ENCODE results near the gene PDPK1. TPM values are rescaled to one million over a fixed set of nuclear protein-coding genes. Genes with fewer than 3 reads are reported as not detected.
A peak's percentile ranks its signal among the peaks of the same experiment; 100 is the strongest.

PDPK1 gene
- total RNA-seq (10 to 100 TPM; 31.7 to 37.6 TPM), polyA plus RNA-seq (ENCODE audit: insufficient read length in 2 of 2) (10 to 100 TPM; 37.6 to 43.1 TPM)
- long read RNA-seq, donor 1, full-length matches to known transcripts = 23 of 37 reads
- long read RNA-seq, donor 1, partial matches to known transcripts = 14 of 37 reads
- long read RNA-seq, donor 1, other reads (novel, unspliced or antisense) = 0 of 37 reads
- long read RNA-seq, donor 2, full-length matches to known transcripts = 2 of 2 reads
- long read RNA-seq, donor 2, partial matches to known transcripts = 0 of 2 reads
- long read RNA-seq, donor 2, other reads (novel, unspliced or antisense) = 0 of 2 reads
- long read RNA-seq, donor 3, full-length matches to known transcripts = 10 of 10 reads
- long read RNA-seq, donor 3, partial matches to known transcripts = 0 of 10 reads
- long read RNA-seq, donor 3, other reads (novel, unspliced or antisense) = 0 of 10 reads
- long read RNA-seq, donor 4, full-length matches to known transcripts = 4 of 4 reads
- long read RNA-seq, donor 4, partial matches to known transcripts = 0 of 4 reads
- long read RNA-seq, donor 4, other reads (novel, unspliced or antisense) = 0 of 4 reads

DNA sequence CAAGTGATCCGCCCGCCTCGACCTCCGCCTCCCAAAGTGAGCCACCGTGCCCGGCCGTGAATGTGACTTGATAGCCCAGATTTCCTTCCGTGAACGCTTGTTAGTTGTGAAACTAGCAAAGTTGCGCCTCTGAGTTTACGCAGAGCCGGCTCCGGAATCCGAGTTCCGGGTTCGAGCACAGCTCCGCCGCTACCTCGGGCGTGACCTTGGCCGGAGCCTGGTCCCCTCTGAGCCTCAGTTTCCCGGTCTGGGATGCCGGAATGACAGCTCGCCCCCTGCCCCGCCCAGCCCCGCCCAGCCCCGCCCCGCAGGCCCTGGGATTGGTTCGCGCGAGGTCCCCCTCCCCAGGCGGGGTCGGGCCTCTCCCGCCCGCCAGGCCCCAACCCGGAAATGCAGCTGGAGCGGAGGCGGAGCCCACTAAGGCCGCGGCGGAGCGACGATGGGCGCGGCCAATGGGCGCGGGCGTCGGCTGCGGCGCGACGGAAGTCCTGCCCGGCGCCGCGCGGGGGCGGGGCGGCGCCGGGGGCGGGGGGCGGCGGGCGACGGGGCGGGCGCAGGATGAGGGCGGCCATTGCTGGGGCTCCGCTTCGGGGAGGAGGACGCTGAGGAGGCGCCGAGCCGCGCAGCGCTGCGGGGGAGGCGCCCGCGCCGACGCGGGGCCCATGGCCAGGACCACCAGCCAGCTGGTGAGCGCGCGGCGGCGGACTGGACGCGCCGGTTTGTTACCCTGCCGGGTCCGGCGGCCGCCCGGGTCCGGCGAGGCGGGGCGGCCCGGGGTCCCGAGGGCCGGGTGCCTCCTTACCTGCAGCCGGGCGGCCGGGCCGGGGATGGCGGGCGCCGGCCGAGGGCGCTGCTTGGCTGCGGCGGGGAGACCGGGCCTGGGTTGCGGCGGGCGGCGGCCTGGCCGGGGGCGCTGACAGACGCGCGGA lies at the start of gene PDPK1:
PDPK1 (plus strand) TSS at position 571 of the 929 bp plus-strand sequence; CDS start at position 663, 92 bp downstream.
- under 1% methylated on average over 117 of the region's 126 CpGs for WGBS (ENCODE audit: insufficient coverage)
- Histone ChIP-seq H3K4me3 (ENCODE audit: low read depth, low read length) (peak within 1 kb of the TSS; percentile 74), H3K27ac (ENCODE audit: low read depth, low read length) (peak within 1 kb of the TSS; percentile 47), H3K4me1 (ENCODE audit: control insufficient read depth, insufficient read depth, low read length) (peaks cover 35% of the 10 kb centered on the region), H3K9me3 (ENCODE audit: control insufficient read depth, insufficient read depth, low read length) (no peaks in the 10 kb centered on the region), H3K36me3 (ENCODE audit: control insufficient read depth, insufficient read depth, low read length) (peaks cover 7% of the 10 kb centered on the region), H3K27me3 (ENCODE audit: control insufficient read depth, insufficient read depth, low read length) (no peaks in the 10 kb centered on the region)
- peak; percentile 77 to 98 (median 88) for DNase-seq (ENCODE audit: low read depth in 4 of 6, low spot score in 6 of 6)

DNA sequence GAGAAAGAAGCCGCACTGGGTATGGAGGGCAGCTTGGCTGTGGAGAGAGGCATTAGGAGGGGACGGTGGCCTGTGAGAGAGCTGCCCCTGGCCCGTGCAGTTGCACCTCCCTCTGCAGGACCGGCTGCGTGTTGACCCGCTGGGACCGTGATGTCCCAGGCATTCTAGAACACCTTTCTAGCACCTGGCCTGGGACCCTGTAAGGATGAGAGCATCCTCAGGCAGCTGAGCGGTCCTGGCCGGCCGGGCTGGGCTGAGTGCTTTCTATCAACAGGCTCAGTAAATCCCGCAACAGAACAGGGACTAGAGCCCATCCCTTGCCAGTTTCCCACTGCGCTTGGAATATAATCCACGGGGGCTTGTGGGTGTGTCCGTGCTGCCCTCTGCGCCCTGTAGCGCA lies 48.2 kb upstream of the PDPK1 start:
- DNase-seq (ENCODE audit: low read depth in 4 of 6, low spot score in 6 of 6) = no peak
- H3K27ac ChIP-seq (ENCODE audit: low read depth, low read length) = no peak overlapping the region
- H3K9me3 ChIP-seq (ENCODE audit: control insufficient read depth, insufficient read depth, low read length) = no peaks in the 10 kb centered on the region
- 91% methylated on average over 16 of the region's 16 CpGs for WGBS (ENCODE audit: insufficient coverage)
- peaks cover 34% of the 10 kb centered on the region for H3K4me1 ChIP-seq (ENCODE audit: control insufficient read depth, insufficient read depth, low read length)
- no peaks in the 10 kb centered on the region for H3K27me3 ChIP-seq (ENCODE audit: control insufficient read depth, insufficient read depth, low read length)
- H3K4me3 ChIP-seq (ENCODE audit: low read depth, low read length) = no peak overlapping the region
- peaks cover 54% of the 10 kb centered on the region for H3K36me3 ChIP-seq (ENCODE audit: control insufficient read depth, insufficient read depth, low read length)

DNA sequence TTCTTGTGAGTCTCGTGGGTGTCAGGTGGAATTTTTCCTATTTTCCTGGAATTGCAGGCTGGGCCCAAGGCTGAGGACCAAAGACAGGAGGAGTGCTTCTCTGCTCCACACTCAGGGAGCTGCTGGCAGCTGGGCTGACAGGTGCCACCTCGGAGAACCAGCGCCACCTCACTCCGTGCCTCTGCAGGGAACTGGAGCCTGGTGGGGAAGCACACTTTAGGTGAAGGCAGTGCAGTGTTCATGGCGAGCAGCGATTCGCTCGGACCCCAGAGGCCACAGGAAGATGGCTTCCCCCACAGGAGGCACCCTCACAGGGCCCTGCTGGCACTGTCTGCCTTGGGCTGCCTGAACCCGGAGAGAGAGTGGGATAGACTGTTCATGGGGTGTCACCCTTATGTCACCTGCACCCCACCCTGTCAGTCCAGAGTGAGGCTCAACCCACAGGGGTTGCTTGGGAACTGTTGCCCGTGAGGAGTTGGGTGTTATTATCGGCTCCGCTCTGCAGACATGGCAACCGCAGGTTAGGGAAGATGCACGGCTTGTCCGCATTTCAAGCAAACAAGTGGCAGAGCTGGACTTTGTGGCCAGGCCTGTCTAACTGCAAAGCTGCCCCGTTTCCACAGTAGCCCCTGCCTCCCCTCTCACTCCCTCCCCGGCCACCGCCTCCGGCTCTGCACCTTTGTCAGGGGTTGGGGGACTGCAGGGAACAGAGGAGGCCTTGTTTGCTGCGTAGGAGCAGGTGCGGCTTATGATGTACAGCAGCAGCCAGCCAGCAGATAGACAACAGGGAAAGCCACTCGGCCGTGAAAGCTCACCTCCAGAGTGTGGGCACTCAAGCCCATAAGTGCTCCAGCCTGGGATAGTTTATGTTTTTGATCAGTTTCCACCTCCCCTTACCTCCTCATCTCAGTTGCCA lies 47.4 kb upstream of the PDPK1 start:
- Histone ChIP-seq H3K4me1 (ENCODE audit: control insufficient read depth, insufficient read depth, low read length) (peaks cover 32% of the 10 kb centered on the region), H3K4me3 (ENCODE audit: low read depth, low read length) (no peak overlapping the region), H3K36me3 (ENCODE audit: control insufficient read depth, insufficient read depth, low read length) (peaks cover 50% of the 10 kb centered on the region), H3K9me3 (ENCODE audit: control insufficient read depth, insufficient read depth, low read length) (no peaks in the 10 kb centered on the region), H3K27ac (ENCODE audit: low read depth, low read length) (no peak overlapping the region), H3K27me3 (ENCODE audit: control insufficient read depth, insufficient read depth, low read length) (no peaks in the 10 kb centered on the region)
- DNase-seq (ENCODE audit: low read depth in 4 of 6, low spot score in 6 of 6) = no peak
- 70% methylated on average over 12 of the region's 23 CpGs for WGBS (ENCODE audit: insufficient coverage)

DNA sequence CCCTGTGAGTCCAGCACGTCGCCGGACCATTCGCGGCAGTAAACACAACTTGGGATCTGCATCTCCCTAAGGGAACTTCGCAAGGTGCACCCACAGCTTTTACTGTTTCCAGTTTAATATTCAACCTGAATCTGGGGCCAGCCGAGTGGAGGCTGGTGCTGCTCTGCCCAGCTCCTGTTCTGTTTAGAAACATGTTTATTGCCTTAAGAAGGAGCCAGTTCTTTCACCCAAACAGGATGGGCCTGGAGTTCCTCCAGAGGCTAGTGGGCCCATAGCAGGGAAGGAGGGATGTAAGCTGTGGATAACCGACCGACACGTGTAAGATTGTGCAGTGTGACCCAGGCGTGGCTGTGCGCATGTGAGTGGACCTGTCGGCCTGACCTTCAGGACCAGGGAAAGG lies 45.5 kb upstream of the PDPK1 start:
- no peaks in the 10 kb centered on the region for H3K9me3 ChIP-seq (ENCODE audit: control insufficient read depth, insufficient read depth, low read length)
- no peak overlapping the region for H3K4me3 ChIP-seq (ENCODE audit: low read depth, low read length)
- no peaks in the 10 kb centered on the region for H3K27me3 ChIP-seq (ENCODE audit: control insufficient read depth, insufficient read depth, low read length)
- H3K4me1 ChIP-seq (ENCODE audit: control insufficient read depth, insufficient read depth, low read length) = peaks cover 16% of the 10 kb centered on the region
- WGBS (ENCODE audit: insufficient coverage) = 90% methylated on average over 13 of the region's 13 CpGs
- no peak for DNase-seq (ENCODE audit: low read depth in 4 of 6, low spot score in 6 of 6)
- no peak overlapping the region for H3K27ac ChIP-seq (ENCODE audit: low read depth, low read length)
- peaks cover 50% of the 10 kb centered on the region for H3K36me3 ChIP-seq (ENCODE audit: control insufficient read depth, insufficient read depth, low read length)

DNA sequence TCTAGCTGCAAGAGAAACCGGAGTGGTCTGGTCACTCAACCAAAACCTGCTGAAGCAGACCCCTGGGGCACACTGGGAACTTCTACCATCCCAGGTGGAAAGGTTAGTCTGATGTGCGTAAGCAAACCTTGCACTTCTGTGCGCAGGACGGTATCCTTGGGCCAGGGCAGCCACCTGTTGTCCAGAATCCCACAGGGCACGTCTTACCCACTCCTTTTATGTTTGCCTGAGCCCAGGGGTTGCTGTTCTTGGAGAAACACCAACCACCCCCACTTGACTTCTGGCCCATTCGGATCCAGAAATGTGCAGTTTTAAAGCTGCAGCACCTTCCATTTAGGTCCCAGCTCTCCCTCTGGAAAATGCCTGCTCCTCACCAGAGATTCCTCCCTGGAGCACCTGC lies 44.2 kb upstream of the PDPK1 start:
- Histone ChIP-seq H3K4me1 (ENCODE audit: control insufficient read depth, insufficient read depth, low read length) (peaks cover 10% of the 10 kb centered on the region), H3K27ac (ENCODE audit: low read depth, low read length) (no peak overlapping the region), H3K4me3 (ENCODE audit: low read depth, low read length) (no peak overlapping the region), H3K27me3 (ENCODE audit: control insufficient read depth, insufficient read depth, low read length) (no peaks in the 10 kb centered on the region), H3K36me3 (ENCODE audit: control insufficient read depth, insufficient read depth, low read length) (peaks cover 58% of the 10 kb centered on the region), H3K9me3 (ENCODE audit: control insufficient read depth, insufficient read depth, low read length) (no peaks in the 10 kb centered on the region)
- peak in 1 of 6 donors; percentile 47 for DNase-seq (ENCODE audit: low read depth in 4 of 6, low spot score in 6 of 6)
- 87% methylated on average over 6 of the region's 6 CpGs for WGBS (ENCODE audit: insufficient coverage)

DNA sequence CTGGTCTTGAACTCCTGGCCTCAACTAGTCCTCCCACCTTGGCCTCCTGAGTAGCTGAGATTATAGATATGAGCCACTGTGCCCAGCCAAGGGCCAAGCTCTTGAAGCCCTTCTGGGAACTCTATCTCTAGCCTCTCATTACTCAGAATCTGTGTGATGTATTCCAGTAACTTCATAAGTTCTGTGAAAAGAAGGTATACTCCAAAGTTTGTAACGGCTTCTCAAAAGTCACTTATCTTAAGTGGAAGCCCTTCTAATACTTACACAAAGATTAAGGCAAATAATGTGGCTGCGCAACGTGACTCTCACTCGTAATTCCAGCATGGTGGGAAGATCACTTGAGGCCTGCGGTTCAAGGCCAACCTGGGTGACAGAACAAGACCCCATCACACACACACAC lies 43.2 kb upstream of the PDPK1 start:
- Histone ChIP-seq H3K27ac (ENCODE audit: low read depth, low read length) (no peak overlapping the region), H3K36me3 (ENCODE audit: control insufficient read depth, insufficient read depth, low read length) (peaks cover 66% of the 10 kb centered on the region), H3K9me3 (ENCODE audit: control insufficient read depth, insufficient read depth, low read length) (no peaks in the 10 kb centered on the region), H3K4me1 (ENCODE audit: control insufficient read depth, insufficient read depth, low read length) (peaks cover 14% of the 10 kb centered on the region), H3K27me3 (ENCODE audit: control insufficient read depth, insufficient read depth, low read length) (no peaks in the 10 kb centered on the region), H3K4me3 (ENCODE audit: low read depth, low read length) (no peak overlapping the region)
- WGBS (ENCODE audit: insufficient coverage) = no CpG with 5 or more reads among the region's 5 CpGs
- DNase-seq (ENCODE audit: low read depth in 4 of 6, low spot score in 6 of 6) = no peak

DNA sequence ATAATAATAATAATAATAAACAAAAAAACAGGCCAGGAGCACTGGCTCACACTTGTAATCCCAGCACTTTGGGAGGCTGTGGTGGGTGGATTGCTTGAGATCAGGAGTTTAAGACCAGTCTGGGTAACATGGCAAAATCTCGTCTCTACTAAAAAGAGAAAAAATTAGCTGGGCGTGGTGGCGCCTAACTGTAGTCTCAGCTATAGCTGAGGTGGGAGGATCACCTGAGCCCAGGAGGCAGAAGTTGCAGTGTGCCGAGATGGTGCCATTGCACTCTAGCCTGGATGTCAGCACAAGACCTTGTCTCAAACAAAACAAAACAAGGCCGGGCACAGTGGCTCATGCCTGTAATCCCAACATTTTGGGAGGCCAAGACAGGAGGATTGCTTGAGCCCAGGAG lies 42.8 kb upstream of the PDPK1 start:
- no peak overlapping the region for H3K4me3 ChIP-seq (ENCODE audit: low read depth, low read length)
- DNase-seq (ENCODE audit: low read depth in 4 of 6, low spot score in 6 of 6) = no peak
- WGBS (ENCODE audit: insufficient coverage) = 93% methylated on average over 5 of the region's 5 CpGs

DNA sequence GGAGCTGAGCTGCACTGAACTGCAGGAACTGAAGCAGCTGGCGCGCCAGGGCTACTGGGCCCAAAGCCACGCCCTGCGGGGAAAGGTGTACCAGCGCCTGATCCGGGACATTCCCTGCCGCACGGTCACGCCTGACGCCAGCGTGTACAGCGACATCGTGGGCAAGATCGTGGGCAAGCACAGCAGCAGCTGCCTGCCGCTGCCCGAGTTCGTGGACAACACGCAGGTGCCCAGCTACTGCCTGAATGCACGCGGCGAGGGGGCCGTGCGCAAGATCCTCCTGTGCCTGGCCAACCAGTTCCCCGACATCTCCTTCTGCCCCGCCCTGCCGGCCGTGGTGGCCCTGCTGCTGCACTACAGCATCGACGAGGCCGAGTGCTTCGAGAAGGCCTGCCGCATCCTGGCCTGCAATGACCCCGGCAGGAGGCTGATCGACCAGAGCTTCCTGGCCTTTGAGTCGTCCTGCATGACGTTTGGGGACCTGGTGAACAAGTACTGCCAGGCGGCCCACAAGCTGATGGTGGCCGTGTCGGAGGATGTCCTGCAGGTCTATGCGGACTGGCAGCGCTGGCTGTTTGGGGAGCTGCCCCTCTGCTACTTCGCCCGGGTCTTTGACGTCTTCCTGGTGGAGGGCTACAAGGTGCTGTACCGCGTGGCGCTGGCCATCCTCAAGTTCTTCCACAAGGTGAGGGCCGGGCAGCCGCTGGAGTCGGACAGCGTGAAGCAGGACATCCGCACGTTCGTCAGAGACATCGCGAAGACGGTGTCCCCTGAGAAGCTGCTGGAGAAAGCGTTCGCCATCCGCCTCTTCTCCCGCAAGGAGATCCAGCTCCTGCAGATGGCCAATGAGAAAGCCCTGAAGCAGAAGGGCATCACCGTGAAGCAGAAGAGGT lies 41.4 kb upstream of the PDPK1 start:
- Histone ChIP-seq H3K4me1 (ENCODE audit: control insufficient read depth, insufficient read depth, low read length) (peaks cover 14% of the 10 kb centered on the region), H3K27me3 (ENCODE audit: control insufficient read depth, insufficient read depth, low read length) (no peaks in the 10 kb centered on the region), H3K9me3 (ENCODE audit: control insufficient read depth, insufficient read depth, low read length) (no peaks in the 10 kb centered on the region), H3K4me3 (ENCODE audit: low read depth, low read length) (no peak overlapping the region), H3K36me3 (ENCODE audit: control insufficient read depth, insufficient read depth, low read length) (peaks cover 73% of the 10 kb centered on the region), H3K27ac (ENCODE audit: low read depth, low read length) (no peak overlapping the region)
- DNase-seq (ENCODE audit: low read depth in 4 of 6, low spot score in 6 of 6) = no peak
- 94% methylated on average over 62 of the region's 62 CpGs for WGBS (ENCODE audit: insufficient coverage)

More for the DNA sequence above, 42.8 kb upstream of the PDPK1 start:
- peaks cover 14% of the 10 kb centered on the region for H3K4me1 ChIP-seq (ENCODE audit: control insufficient read depth, insufficient read depth, low read length)
- no peak overlapping the region for H3K27ac ChIP-seq (ENCODE audit: low read depth, low read length)
- H3K27me3 ChIP-seq (ENCODE audit: control insufficient read depth, insufficient read depth, low read length) = no peaks in the 10 kb centered on the region
- H3K36me3 ChIP-seq (ENCODE audit: control insufficient read depth, insufficient read depth, low read length) = peaks cover 66% of the 10 kb centered on the region
- H3K9me3 ChIP-seq (ENCODE audit: control insufficient read depth, insufficient read depth, low read length) = no peaks in the 10 kb centered on the region
